ENCODE data around the gene MED27.

Gene MED27

GRCh38 chr9:132000659-132001058, 79.0 kb downstream of the MED27 start:
- DNase-seq: no peak

- DNase-seq: no peak
These were observed 79.7 kb downstream of the MED27 start for GRCh38 chr9:131999692-132000551.

- peak in 6 of 51 donors; percentile 9 to 25 (median 15) for DNase-seq
These were observed 81.9 kb downstream of the MED27 start for GRCh38 chr9:131997779-131998178.

GRCh38 chr9:131997076-131997475, 82.6 kb downstream of the MED27 start:
- DNase-seq: no peak

GRCh38 chr9:131995382-131995781, 84.3 kb downstream of the MED27 start:
- no peak for DNase-seq

GRCh38 chr9:131994364-131995125, 85.1 kb downstream of the MED27 start:
- DNase-seq: no peak

GRCh38 chr9:131992906-131993657, 86.6 kb downstream of the MED27 start:
- DNase-seq: no peak

GRCh38 chr9:131987232-131987631, 92.4 kb downstream of the MED27 start:
- DNase-seq: no peak

- DNase-seq: no peak
These were observed 93.1 kb downstream of the MED27 start for GRCh38 chr9:131986576-131986975.

GRCh38 chr9:131986089-131986488, 93.6 kb downstream of the MED27 start:
- DNase-seq: no peak

- DNase-seq: no peak
These were observed 95.1 kb downstream of the MED27 start for GRCh38 chr9:131984564-131984963.

GRCh38 chr9:131982671-131983239, 96.9 kb downstream of the MED27 start:
- no peak for DNase-seq

GRCh38 chr9:131982102-131982501, 97.6 kb downstream of the MED27 start:
- DNase-seq: no peak

- DNase-seq: no peak
These were observed 98.4 kb downstream of the MED27 start for GRCh38 chr9:131981116-131981776.

GRCh38 chr9:131980267-131981016, 99.2 kb downstream of the MED27 start:
- DNase-seq: peak in 2 of 51 donors; percentile 16 to 23

GRCh38 chr9:131977109-131977838, 102.4 kb downstream of the MED27 start:
- DNase-seq: peak in 1 of 51 donors; percentile 11

GRCh38 chr9:131976157-131977108, 103.2 kb downstream of the MED27 start:
- DNase-seq: no peak

GRCh38 chr9:131972889-131973288, 106.8 kb downstream of the MED27 start:
- DNase-seq: no peak

Measured in hypothalamus (tissue), 51 donors.